GM13976 (cell line): Measurements from ENCODE around the gene SLC6A12.

ENCODE experiments used
- DNase-seq: peaks from one replicate; pipeline ENCODE4 v3.0.0; 2012; ENCODE audit warnings: low spot score
- CTCF ChIP-seq: IDR thresholded peaks from 2 replicates; pipeline ENCODE4 v1.5.1; 2012; ENCODE audit warnings: borderline replicate concordance, mild to moderate bottlenecking; ENCODE audit not compliant: insufficient read depth; ENCODE audit errors: extremely low read depth, missing control alignments, control extremely low read depth
- in situ Hi-C: fragments of 300-500 bp; cut with MboI; formaldehyde crosslinking; loops from one replicate; pipeline ENCODE4 v1.12.0; 2022; ENCODE audit warnings: low sequenced_read_pairs, mixed read lengths, inconsistent platforms; ENCODE audit not compliant: unreplicated experiment

SLC6A12 gene

DNA sequence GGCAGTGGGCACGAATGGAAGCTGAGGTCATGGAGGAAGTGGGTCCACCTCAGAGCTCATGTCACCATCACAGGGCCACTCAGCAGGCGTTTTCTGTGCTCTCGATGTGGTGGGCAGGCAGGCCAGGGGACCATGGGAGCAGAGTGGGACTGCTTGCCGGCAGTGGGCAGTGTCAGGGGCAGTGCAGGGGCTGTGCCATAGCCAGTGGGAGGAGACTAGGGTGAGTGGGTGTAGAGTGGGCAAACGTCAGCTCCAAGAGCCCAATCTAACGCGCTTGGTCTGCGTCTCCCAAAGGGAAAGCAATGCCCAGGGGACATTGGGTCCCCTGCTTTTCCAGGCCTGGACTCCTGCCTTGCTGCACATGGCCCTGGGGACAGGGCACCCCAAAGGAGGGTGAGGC lies 58.3 kb downstream of the SLC6A12 start:
- in situ Hi-C loops = no loop called here
- no peak for DNase-seq
- no peak for TF ChIP-seq CTCF

GRCh38 chr12:155006-155405 lies 59.0 kb downstream of the SLC6A12 start:
- no peak for DNase-seq
- in situ Hi-C loops = no loop called here

GRCh38 chr12:154058-154457 lies 59.9 kb downstream of the SLC6A12 start:
- TF ChIP-seq CTCF = no peak
- in situ Hi-C loops = no loop called here
- DNase-seq = no peak

More at GRCh38 chr12:155006-155405, 59.0 kb downstream of the SLC6A12 start:
- TF ChIP-seq CTCF = no peak

- DNase-seq = peak; percentile 88
- peak; percentile 74 for TF ChIP-seq CTCF
- in situ Hi-C loops = no loop called here
Observed at GRCh38 chr12:153080-153746, 60.7 kb downstream of the SLC6A12 start.

DNA sequence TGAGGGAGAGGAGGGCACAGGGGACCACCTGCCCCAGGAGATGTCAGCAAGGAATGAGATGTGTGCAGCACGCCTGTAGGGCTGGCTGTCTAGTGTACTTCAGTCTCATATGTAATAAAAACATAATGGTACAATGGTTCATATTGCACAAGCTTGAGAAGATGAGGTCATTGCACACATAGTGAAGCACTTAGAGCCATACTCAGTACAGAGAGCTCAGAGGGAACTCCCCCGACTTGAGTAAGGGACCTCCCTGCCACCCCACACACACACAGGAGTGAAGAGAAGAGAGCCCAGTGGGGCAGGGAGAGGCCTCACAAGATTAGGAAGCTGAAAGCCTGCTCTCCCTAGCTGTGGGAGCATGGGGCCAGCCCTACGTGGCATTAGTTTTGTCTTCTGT lies 61.5 kb downstream of the SLC6A12 start:
- TF ChIP-seq CTCF = no peak
- in situ Hi-C loops = no loop called here
- no peak for DNase-seq

DNA sequence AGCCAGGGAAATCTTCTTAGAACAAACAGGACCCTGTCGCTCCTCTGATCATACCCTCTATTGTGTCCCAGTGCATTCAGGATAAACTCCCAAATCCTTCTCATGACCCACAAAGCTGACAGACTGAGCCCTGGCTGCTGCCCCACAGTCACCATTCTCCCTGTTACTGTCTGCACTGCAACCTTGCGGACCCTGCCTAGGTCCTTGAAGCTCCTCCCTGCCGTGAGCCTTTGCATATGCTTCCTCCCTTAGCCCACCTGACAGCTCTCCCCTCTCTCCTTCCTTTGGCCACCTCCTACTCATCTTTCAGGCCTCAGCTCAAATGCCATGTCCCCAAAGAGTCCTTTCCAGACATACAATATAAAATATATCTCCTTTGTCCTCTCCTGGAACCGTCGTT lies 62.4 kb downstream of the SLC6A12 start:
- in situ Hi-C loops = no loop called here
- DNase-seq = no peak
- no peak for TF ChIP-seq CTCF
